ENCODE data around the gene ASTN2.

GRCh38 chr9:117204971-117205370 lies 209.9 kb downstream of the ASTN2 start:
- TF ChIP-seq CTCF (IDR thresholded peaks at IDR 0.05) (no peak), POLR2A (IDR thresholded peaks at IDR 0.05) (no peak)

Measured in lower leg skin (tissue), 3 donors.